Erythroblast (primary cell): Measurements from ENCODE around the gene COQ2.

Experiments used
- DNase-seq, 2 experiments: peaks; one replicate each; lab custom pipeline; 2025; lab: John Stamatoyannopoulos, UW
- GATA1 ChIP-seq: IDR thresholded peaks from 2 replicates; pipeline ENCODE4 v1.6.1; 2011; ENCODE audit warnings: low read depth, mild to moderate bottlenecking, control low read depth, low read length, moderate library complexity
- POLR2A ChIP-seq: IDR thresholded peaks from 2 replicates; pipeline ENCODE4 v1.6.1; 2011; ENCODE audit warnings: mild to moderate bottlenecking, low read length

Gene COQ2

DNA sequence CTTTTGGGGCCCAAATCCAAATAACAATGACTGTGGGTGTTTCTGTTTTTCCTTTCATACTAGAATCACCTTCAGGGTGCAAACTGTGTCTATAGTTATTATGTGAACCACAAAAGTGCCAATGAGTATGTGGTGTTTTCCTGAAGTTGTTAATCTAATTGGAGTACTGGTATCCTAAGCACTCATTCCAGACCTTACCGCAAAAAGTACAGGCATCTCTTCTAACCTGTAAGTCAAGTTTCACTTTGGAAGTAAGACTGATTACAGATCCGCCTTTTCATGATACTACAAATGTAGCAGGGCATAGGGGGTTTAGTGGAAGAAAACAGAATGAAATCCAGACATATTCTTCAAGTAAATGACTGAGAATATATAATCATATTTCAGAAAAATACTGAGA, 16.1 kb downstream of the COQ2 start:
- no peak for TF ChIP-seq POLR2A
- no peak for TF ChIP-seq GATA1

DNA sequence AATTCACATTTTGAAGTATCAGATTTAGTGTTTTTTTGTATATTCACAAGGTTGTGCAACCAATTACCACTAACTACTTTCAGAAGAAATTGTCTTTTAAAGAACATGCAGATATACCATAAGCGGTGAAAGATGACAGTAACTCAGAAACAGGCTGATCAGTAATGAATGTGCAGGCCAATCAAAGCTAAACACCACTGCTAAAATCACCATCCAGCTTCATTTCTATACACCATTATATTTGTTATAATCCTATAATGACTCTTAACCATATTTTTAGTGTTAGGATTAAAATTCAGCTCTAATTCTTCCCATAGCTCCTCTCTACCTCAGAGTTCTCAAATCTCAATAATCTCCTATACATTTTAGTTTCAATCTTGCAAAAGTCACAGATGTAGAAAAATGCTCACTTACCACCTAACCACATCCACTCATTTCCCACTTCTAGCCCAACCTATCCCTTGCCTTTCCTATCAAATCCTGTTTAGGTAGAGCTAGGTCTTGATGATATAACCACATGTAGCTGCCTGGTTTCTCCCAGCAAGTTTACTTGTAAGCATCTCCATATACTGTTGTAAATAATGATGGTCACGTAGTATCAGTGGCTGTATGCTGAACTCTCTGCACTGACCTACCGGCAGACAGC, 16.6 kb downstream of the COQ2 start:
- TF ChIP-seq GATA1 (no peak), POLR2A (no peak)
- DNase-seq: no peak

More for the DNA sequence above, 16.1 kb downstream of the COQ2 start:
- no peak for DNase-seq

DNA sequence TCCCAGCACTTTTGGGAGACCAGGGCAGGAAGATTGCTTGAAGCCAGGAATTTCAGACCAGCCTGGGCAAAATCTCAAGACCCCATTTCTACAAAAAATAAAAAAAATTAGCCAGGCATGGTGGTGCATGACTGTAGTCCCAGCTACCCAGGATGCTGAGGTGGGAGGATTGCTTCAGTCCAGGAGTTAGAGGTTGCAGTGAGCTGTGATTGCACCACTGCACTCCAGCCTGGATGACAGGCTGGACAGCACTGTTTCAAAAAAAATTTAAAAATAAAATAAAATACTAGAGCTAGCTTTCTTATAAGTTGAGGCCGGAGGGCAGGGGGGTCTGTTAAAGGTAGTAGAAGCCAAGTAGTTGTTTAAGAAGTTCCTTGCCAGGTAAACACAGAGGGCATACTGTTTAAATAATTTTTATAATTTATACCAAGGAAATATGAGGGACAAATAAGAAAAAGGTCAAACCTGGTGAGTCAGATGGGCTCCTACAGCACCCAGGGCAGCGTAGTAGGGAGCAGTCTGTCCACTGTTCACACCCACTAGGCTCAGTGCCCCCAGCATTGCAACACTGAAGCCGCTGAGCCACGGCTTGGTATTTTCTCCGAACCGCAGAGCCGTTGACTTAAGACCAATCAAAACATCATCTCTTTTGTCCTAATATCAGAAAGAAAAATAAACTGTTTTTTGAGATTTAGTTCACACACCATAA, 17.3 kb downstream of the COQ2 start:
- TF ChIP-seq POLR2A: no peak
- DNase-seq: no peak

- no peak for TF ChIP-seq GATA1
- TF ChIP-seq POLR2A: no peak
- DNase-seq: no peak
Observed at GRCh38 chr4:83266689-83267088, 17.9 kb downstream of the COQ2 start.

DNA sequence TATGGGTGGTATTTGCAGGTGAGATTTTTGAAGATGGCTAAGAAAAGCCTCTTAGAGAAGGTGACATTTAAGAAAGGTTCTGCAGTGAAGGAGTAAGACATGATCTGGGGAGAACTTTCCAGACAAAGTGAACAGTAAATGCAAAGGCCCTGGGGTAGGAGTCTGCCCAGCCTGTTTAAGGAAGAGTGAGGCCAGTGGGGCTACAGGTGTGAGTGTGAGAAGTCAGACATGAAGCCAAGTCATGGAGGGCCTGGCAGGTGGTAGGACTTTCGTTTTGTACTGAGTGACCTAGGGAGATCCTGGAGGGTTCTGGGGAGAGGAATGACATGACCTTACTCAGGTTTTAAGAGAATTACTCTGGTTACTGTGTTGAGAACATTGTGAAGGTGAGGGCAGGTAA, 21.5 kb downstream of the COQ2 start:
- DNase-seq: peak; percentile 48 to 78
- TF ChIP-seq GATA1 (no peak), POLR2A (no peak)

GRCh38 chr4:83262682-83263081, 21.9 kb downstream of the COQ2 start:
- TF ChIP-seq GATA1 (no peak), POLR2A (peak; percentile 40)
- peak; percentile 88 to 90 for DNase-seq

DNA sequence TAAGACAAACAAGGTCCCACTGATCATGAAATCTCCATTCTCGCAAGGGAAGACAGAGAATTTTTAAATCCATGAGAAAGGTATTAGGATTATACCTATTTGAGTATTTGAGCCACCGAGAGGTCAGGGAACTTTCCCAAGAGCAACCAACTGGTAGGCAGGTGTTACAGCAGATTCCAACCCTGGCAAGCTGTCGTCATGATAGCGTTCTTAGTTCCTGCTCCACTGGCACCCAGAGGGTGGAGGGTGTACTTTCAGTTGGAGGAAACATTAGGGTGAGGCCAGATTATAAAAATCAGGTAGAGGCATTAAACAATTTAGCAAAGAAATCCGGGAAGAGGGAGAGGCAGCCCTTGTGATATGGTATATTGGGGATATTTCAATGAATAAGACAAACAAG, 23.3 kb downstream of the COQ2 start:
- no peak for DNase-seq
- no peak for TF ChIP-seq GATA1
- no peak for TF ChIP-seq POLR2A

DNA sequence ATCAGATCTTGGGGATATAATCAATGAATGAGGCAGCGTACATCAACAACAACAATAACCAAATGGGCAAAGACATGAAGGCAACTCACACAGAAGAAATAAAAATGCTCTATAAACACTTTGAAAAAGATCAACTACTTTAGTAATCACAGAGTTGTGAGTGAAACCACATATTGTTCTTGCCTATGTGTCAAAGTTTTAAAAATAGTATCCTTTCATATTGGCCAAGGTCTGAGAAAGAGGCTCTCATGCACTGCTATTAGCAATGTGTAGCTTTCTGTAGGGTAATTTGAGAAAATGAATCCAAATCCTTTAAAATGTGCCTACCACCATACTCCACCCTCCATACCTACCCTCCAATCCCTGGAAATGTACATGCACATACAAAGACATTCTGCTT, 25.0 kb downstream of the COQ2 start:
- TF ChIP-seq POLR2A: no peak
- no peak for TF ChIP-seq GATA1

DNA sequence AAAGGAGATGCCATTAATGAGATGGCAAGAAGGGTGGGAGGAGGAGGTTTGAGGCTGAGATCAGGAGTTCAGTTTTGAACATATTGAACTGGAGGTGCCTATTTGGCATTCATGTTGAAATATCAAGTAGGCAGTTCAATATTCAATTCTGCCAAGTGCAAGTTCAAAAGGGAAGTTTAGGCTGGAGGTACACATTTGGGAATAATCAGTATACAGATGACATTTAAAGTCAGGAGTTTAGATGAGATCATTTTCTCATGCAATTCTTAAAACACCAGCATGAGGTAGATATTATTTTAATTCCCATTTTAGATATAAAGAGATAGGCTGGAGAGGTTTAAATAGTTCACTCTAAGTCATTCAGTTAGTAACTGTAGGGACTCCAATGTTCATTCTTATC, 26.1 kb downstream of the COQ2 start:
- TF ChIP-seq POLR2A: no peak
- TF ChIP-seq GATA1: no peak
- no peak for DNase-seq

More for the DNA sequence above, 25.0 kb downstream of the COQ2 start:
- no peak for DNase-seq

GRCh38 chr4:83257811-83258210, 26.8 kb downstream of the COQ2 start:
- no peak for TF ChIP-seq GATA1
- no peak for TF ChIP-seq POLR2A
- no peak for DNase-seq

- no peak for TF ChIP-seq POLR2A
- TF ChIP-seq GATA1: no peak
- peak in 1 of 2 experiments; percentile 27 for DNase-seq
Observed at GRCh38 chr4:83255584-83255983, 29.0 kb downstream of the COQ2 start.

GRCh38 chr4:83252782-83253405, 31.7 kb downstream of the COQ2 start:
- TF ChIP-seq GATA1 (no peak), POLR2A (no peak)
- DNase-seq: peak; percentile 75 to 82

GRCh38 chr4:83251447-83251830, 33.2 kb downstream of the COQ2 start:
- no peak for DNase-seq
- TF ChIP-seq GATA1 (no peak), POLR2A (no peak)

DNA sequence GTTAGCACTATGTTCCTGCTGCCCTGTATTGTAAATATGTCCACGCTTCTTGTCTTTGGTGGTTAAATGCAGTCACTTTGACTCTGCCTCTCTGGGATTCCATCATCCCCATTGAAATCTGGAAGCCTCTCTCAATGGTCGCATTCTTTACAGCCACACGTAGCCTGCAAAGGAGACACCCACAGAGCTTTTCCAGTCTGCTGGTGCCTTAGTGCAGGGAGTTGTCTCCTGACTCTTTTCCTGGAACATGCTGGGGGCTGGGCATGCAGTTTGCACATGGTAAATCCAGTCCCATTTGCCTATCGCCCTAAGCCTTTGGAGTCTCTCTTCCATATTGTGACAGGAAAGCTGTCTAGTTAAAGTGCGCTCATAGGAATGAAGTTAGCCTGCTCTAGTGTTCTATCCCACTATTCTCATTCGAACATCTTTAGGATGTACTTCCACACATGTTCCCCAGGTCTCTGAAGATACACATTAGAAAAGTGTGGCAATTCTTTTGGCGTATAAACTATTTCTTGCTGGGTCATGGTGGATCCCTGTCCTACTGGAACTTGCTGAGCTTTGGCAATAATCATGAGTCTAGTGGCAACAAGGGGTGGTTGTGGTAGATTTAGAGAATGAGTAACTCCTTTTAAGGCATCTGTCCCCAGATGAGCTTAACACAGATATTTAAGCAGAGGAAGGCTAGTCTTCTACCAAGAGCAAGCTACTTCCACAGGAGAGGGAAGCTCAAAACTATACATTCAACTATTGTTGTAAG, 33.7 kb downstream of the COQ2 start:
- TF ChIP-seq GATA1 (no peak), POLR2A (no peak)
- DNase-seq: no peak
